Natural killer cell (primary cell): Measurements from ENCODE around the gene AGK. TPM values are rescaled to one million over a fixed set of nuclear protein-coding genes. Genes with fewer than 3 reads are reported as not detected.

Source experiments
- ATAC-seq, 3 donors: fragments of 150-1000 bp in 2 of 3; fragments of 200-7000 bp in 1 of 3; cut with Tn5 transposase; 1 replicate in 1 of 3; 2 replicates in 2 of 3; pipeline ENCODE4 v1.10.0; 2021; ENCODE audit warnings: mild to moderate bottlenecking in 2 of 3, moderate library complexity in 2 of 3
- DNase-seq, 2 donors: peaks; one replicate each; pipeline versions ENCODE4 v3.0.0 to v3.0.0-alpha.2; 2013 to 2021; ENCODE audit warnings: mixed read lengths in 1 of 2
- H3K27ac ChIP-seq: one replicate; pipeline ENCODE4 v1.5.1; 2013; ENCODE audit warnings: mild to moderate bottlenecking, low read length
- H3K27me3 ChIP-seq: one replicate; pipeline ENCODE4 v1.6.1; 2013; ENCODE audit warnings: low read length; ENCODE audit not compliant: control insufficient read depth, insufficient read depth
- H3K36me3 ChIP-seq: one replicate; pipeline ENCODE4 v1.6.1; 2013; ENCODE audit warnings: low read length; ENCODE audit not compliant: control insufficient read depth, insufficient read depth
- H3K4me1 ChIP-seq: one replicate; pipeline ENCODE4 v1.6.1; 2013; ENCODE audit warnings: low read length; ENCODE audit not compliant: control insufficient read depth, insufficient read depth
- H3K4me3 ChIP-seq: one replicate; pipeline ENCODE4 v1.5.1; 2013; ENCODE audit warnings: low read length
- H3K9me3 ChIP-seq: one replicate; pipeline ENCODE4 v1.6.1; 2013; ENCODE audit warnings: low read length; ENCODE audit not compliant: control insufficient read depth, insufficient read depth
- H3K27ac Mint-ChIP-seq, 2 donors: one replicate each; pipeline ENCODE4 v1.8.0; 2022; ENCODE audit warnings: mild to moderate bottlenecking in 2 of 2, mixed read lengths in 2 of 2, moderate library complexity in 1 of 2
- H3K27me3 Mint-ChIP-seq, 2 donors: one replicate each; pipeline ENCODE4 v1.8.0; 2022; ENCODE audit warnings: low read depth in 2 of 2, mixed read lengths in 2 of 2
- H3K36me3 Mint-ChIP-seq: one replicate; pipeline ENCODE4 v1.8.0; 2022; ENCODE audit warnings: mixed read lengths
- H3K4me1 Mint-ChIP-seq, 2 donors: one replicate each; pipeline ENCODE4 v1.8.0; 2022; ENCODE audit warnings: mixed read lengths in 2 of 2
- H3K4me3 Mint-ChIP-seq: one replicate; pipeline ENCODE4 v1.8.0; 2022; ENCODE audit warnings: mild to moderate bottlenecking, moderate library complexity, mixed read lengths
- H3K9me3 Mint-ChIP-seq, 2 donors: one replicate each; pipeline ENCODE4 v1.8.0; 2022; ENCODE audit warnings: mixed read lengths in 2 of 2
- WGBS: methylation state at CpG from one replicate; pipeline ENCODE4 v1.1.7; 2013; ENCODE audit warnings: missing lambda C conversion rate; ENCODE audit not compliant: insufficient coverage; 5-methylcytosine and 5-hydroxymethylcytosine counted together
- intact Hi-C: fragments of 100-400 bp; cut with micrococcal nuclease; formaldehyde crosslinking; loops from one replicate; pipeline ENCODE4 v1.14.2; 2022
- total RNA-seq, 4 donors: library from RNA; stranded (reverse); fragments of 120-200 nt in 1 of 4; gene quantifications; one replicate each; pipeline versions ENCODE4 v1.2.3 to v1.2.4, GENCODE V29; 2013 to 2022
- TF ChIP-seq, protein P1 (sequence below): fragments of 200-600 bp; IDR thresholded peaks from one replicate; pipeline ENCODE4 v1.8.0; 2022; ENCODE audit warnings: antibody characterized with exemption

Gene AGK
- total RNA-seq, 3 donors from 2014 or later (not counting 1 experiment from before 2014, with no cell fraction given), result 70.0 to 106 (median 99.0) TPM

DNA sequence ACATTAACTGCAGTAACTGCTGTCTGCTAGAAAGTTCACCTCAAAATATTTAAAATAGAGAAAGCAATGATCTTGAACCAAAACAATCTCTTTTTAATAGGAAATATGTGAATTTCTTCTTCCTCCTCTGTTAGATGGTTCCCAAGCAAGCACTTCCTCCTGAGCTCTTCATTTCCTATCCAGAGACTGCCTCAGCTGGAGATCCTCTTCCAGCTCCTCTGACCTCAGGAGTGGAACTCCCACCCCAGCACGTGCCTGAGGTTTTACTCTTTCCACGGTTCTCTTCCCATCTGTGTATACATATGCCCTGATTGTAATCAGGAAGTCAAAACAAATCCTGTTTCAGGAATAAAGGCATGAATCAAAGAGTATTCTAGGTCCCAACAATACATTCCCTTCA is 145.1 kb downstream of the AGK start:
- no peak for DNase-seq
- WGBS, result 47% methylated on average over 2 of the region's 2 CpGs
- intact Hi-C loops, result no loop called here
- Mint-ChIP-seq H3K4me3 (no peak overlapping the region), H3K9me3 (no peaks in the 10 kb centered on the region), H3K4me1 (peaks cover 42 to 51% of the 10 kb centered on the region in 2 donors), H3K27me3 (no peaks in the 10 kb centered on the region), H3K27ac (no peak overlapping the region), H3K36me3 (no peaks in the 10 kb centered on the region)
- no peak overlapping the region for H3K27ac ChIP-seq
- H3K27me3 ChIP-seq, result no peaks in the 10 kb centered on the region
- peaks cover 1% of the 10 kb centered on the region for H3K36me3 ChIP-seq
- H3K4me3 ChIP-seq, result no peak overlapping the region
- no peaks in the 10 kb centered on the region for H3K9me3 ChIP-seq
- peaks cover 22% of the 10 kb centered on the region for H3K4me1 ChIP-seq
- no peak for ATAC-seq
- TF ChIP-seq, protein P1, sequence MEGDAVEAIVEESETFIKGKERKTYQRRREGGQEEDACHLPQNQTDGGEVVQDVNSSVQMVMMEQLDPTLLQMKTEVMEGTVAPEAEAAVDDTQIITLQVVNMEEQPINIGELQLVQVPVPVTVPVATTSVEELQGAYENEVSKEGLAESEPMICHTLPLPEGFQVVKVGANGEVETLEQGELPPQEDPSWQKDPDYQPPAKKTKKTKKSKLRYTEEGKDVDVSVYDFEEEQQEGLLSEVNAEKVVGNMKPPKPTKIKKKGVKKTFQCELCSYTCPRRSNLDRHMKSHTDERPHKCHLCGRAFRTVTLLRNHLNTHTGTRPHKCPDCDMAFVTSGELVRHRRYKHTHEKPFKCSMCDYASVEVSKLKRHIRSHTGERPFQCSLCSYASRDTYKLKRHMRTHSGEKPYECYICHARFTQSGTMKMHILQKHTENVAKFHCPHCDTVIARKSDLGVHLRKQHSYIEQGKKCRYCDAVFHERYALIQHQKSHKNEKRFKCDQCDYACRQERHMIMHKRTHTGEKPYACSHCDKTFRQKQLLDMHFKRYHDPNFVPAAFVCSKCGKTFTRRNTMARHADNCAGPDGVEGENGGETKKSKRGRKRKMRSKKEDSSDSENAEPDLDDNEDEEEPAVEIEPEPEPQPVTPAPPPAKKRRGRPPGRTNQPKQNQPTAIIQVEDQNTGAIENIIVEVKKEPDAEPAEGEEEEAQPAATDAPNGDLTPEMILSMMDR, result no peak

DNA sequence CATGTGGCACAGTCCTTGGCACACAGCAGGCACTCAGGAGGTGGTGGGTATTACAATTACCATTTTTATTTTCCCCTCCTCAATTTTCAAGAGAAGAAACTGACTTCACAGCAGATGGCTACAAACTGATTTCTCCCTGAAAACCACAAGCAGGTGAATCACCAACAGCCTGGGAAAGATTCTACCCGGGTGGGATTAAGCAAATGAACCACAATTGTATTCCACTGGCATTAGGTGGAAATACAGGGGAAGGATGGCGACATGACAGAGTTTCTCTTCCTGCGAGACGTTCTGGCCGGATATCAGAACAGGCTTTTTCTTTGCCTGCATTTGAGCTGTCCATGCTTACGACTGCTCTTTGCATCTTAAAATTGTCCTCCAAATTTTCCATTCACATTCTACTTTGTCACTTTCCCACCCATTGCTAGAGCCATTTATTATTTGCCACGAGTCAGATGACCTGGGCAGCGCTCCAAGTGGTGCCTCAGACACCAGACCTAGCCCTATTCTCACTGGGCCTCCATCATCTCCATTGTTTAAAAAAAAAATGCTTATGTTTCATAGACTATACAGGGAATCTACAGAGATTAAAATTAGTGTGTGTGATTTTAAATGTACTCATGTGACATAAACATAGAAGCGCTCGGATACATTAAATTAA is 146.1 kb downstream of the AGK start:
- no peaks in the 10 kb centered on the region for H3K27me3 Mint-ChIP-seq
- Histone ChIP-seq H3K36me3 (no peaks in the 10 kb centered on the region), H3K27me3 (no peaks in the 10 kb centered on the region), H3K4me1 (peaks cover 24% of the 10 kb centered on the region), H3K27ac (no peak overlapping the region), H3K9me3 (no peaks in the 10 kb centered on the region), H3K4me3 (no peak overlapping the region)
- no peak for DNase-seq
- ATAC-seq, result no peak
- WGBS, result 88% methylated on average over 10 of the region's 10 CpGs
- no peaks in the 10 kb centered on the region for H3K9me3 Mint-ChIP-seq
- H3K27ac Mint-ChIP-seq, result no peak overlapping the region
- H3K4me1 Mint-ChIP-seq, result peaks cover 44 to 48% of the 10 kb centered on the region in 2 donors
- H3K4me3 Mint-ChIP-seq, result no peak overlapping the region
- TF ChIP-seq, protein P1, result no peak
- H3K36me3 Mint-ChIP-seq, result no peaks in the 10 kb centered on the region
- intact Hi-C loops, result no loop called here

DNA sequence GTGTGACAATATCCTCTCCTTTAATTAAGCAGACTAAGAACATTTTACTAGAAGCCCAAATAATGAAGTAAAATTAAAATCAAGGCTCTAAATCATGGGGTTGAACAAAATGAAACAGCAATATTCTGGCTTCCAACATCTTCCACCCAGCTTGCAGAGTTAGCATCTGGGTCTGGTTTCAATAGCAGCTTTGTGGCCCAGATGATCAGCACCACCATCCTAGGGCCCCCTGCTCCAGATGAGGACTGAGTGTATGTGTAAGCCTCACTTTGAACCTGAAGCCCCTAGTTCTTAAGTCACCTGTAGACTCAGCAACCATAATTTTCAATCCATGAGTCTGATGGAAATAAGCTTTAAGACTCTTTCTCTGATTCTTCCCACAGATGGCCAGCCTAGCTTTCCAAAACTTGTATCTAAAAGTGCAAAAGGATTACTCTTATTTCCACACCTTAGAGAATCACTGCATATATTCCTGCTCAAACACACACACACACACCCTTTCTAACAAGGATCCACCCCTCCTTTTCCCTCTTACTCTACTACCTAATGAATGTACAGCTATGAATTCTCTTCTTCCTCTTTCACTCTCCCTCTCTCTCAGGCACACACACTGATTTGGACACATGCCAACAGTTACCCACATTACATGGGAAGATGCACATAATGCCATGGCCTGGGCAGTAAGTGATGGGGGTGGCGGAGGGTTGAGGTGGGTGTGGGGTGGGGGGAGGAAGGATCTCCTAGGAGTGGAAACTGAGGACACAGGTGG is 147.2 kb downstream of the AGK start:
- Histone ChIP-seq H3K36me3 (no peaks in the 10 kb centered on the region), H3K27ac (no peak overlapping the region), H3K27me3 (no peaks in the 10 kb centered on the region), H3K4me3 (no peak overlapping the region), H3K9me3 (no peaks in the 10 kb centered on the region), H3K4me1 (peaks cover 27% of the 10 kb centered on the region)
- TF ChIP-seq, protein P1, result no peak
- H3K9me3 Mint-ChIP-seq, result no peaks in the 10 kb centered on the region
- H3K4me1 Mint-ChIP-seq, result peaks cover 42 to 50% of the 10 kb centered on the region in 2 donors
- WGBS, result 86% methylated on average over 1 of the region's 1 CpG
- intact Hi-C loops, result no loop called here
- H3K36me3 Mint-ChIP-seq, result no peaks in the 10 kb centered on the region
- peak overlapping the region; percentile 32 to 89 for H3K27ac Mint-ChIP-seq
- no peak overlapping the region for H3K4me3 Mint-ChIP-seq
- peak in 1 of 2 donors; percentile 49 for DNase-seq
- H3K27me3 Mint-ChIP-seq, result peaks cover 0 to 2% of the 10 kb centered on the region in 2 donors
- ATAC-seq, result no peak
